IMR-90 (cell line): ENCODE results near the gene DCAF6.

ENCODE experiments used
- BHLHE40 ChIP-seq: fragments of 150-350 bp; IDR thresholded peaks from 2 replicates; pipeline ENCODE4 v1.6.1; 2016; ENCODE audit warnings: mild to moderate bottlenecking, low read depth, low read length
- CTCF ChIP-seq: conservative IDR thresholded peaks from 2 replicates; pipeline ENCODE4 v1.5.1; 2012; ENCODE audit warnings: mild to moderate bottlenecking, low read depth, low read length, improper control_type of control experiment
- ELK1 ChIP-seq: fragments of 150-350 bp; IDR thresholded peaks from 2 replicates; pipeline ENCODE4 v1.6.1; 2016; ENCODE audit warnings: low read depth, mild to moderate bottlenecking, low read length, moderate library complexity, borderline replicate concordance
- FOS ChIP-seq: fragments of 150-350 bp; IDR thresholded peaks from 2 replicates; pipeline ENCODE4 v1.6.1; 2016; ENCODE audit warnings: low read depth, low read length
- MAZ ChIP-seq: IDR thresholded peaks from 2 replicates; pipeline ENCODE4 v1.6.1; 2012; ENCODE audit warnings: low read depth, mild to moderate bottlenecking, low read length, improper control_type of control experiment, moderate library complexity, borderline replicate concordance
- POLR2A ChIP-seq: IDR thresholded peaks from 2 replicates; pipeline ENCODE4 v1.6.1; 2012; ENCODE audit warnings: mild to moderate bottlenecking, low read depth, low read length
- RFX5 ChIP-seq: IDR thresholded peaks from 2 replicates; pipeline ENCODE4 v1.8.0; 2012; ENCODE audit warnings: low read depth, mild to moderate bottlenecking, low read length, moderate library complexity
- SMC3 ChIP-seq: fragments of 150-350 bp; IDR thresholded peaks from 2 replicates; pipeline ENCODE4 v1.6.1; 2016; ENCODE audit warnings: low read depth, mild to moderate bottlenecking, antibody characterized with exemption, low read length, moderate library complexity

GRCh38 chr1:168008595-168008994 is 72.1 kb downstream of the DCAF6 start:
- TF ChIP-seq CTCF: no peak
- TF ChIP-seq POLR2A: no peak
- TF ChIP-seq BHLHE40: no peak
- no peak for TF ChIP-seq FOS
- TF ChIP-seq ELK1: no peak
- TF ChIP-seq SMC3: no peak
- no peak for TF ChIP-seq RFX5
- TF ChIP-seq MAZ: no peak
